ENCODE results near the gene ROR2.

The ROR2 gene

GRCh38 chr9:91843623-91844148, 106.3 kb downstream of the ROR2 start:
- no peak overlapping the region for H3K4me3 ChIP-seq (ENCODE audit: low read depth, low read length)

- H3K4me3 ChIP-seq (ENCODE audit: low read depth, low read length): no peak overlapping the region
Observed at GRCh38 chr9:91843093-91843492, 106.9 kb downstream of the ROR2 start.

- H3K4me3 ChIP-seq (ENCODE audit: low read depth, low read length): no peak overlapping the region
Observed at GRCh38 chr9:91842358-91843049, 107.5 kb downstream of the ROR2 start.

GRCh38 chr9:91841591-91841990, 108.4 kb downstream of the ROR2 start:
- no peak overlapping the region for H3K4me3 ChIP-seq (ENCODE audit: low read depth, low read length)

- no peak overlapping the region for H3K4me3 ChIP-seq (ENCODE audit: low read depth, low read length)
Observed at GRCh38 chr9:91840882-91841281, 109.1 kb downstream of the ROR2 start.

- H3K4me3 ChIP-seq (ENCODE audit: low read depth, low read length): no peak overlapping the region
Observed at GRCh38 chr9:91840469-91840868, 109.6 kb downstream of the ROR2 start.

- H3K4me3 ChIP-seq (ENCODE audit: low read depth, low read length): no peak overlapping the region
Observed at GRCh38 chr9:91839926-91840465, 110.0 kb downstream of the ROR2 start.

- H3K4me3 ChIP-seq (ENCODE audit: low read depth, low read length): no peak overlapping the region
Observed at GRCh38 chr9:91837981-91838731, 111.9 kb downstream of the ROR2 start.

- no peak overlapping the region for H3K4me3 ChIP-seq (ENCODE audit: low read depth, low read length)
Observed at GRCh38 chr9:91836515-91836914, 113.5 kb downstream of the ROR2 start.

- H3K4me3 ChIP-seq (ENCODE audit: low read depth, low read length): no peak overlapping the region
Observed at GRCh38 chr9:91835632-91836031, 114.4 kb downstream of the ROR2 start.

GRCh38 chr9:91835216-91835615, 114.8 kb downstream of the ROR2 start:
- no peak overlapping the region for H3K4me3 ChIP-seq (ENCODE audit: low read depth, low read length)

- no peak overlapping the region for H3K4me3 ChIP-seq (ENCODE audit: low read depth, low read length)
Observed at GRCh38 chr9:91834740-91835139, 115.3 kb downstream of the ROR2 start.

GRCh38 chr9:91833878-91834255, 116.2 kb downstream of the ROR2 start:
- H3K4me3 ChIP-seq (ENCODE audit: low read depth, low read length): no peak overlapping the region

- H3K4me3 ChIP-seq (ENCODE audit: low read depth, low read length): no peak overlapping the region
Observed at GRCh38 chr9:91833096-91833877, 116.7 kb downstream of the ROR2 start.

- H3K4me3 ChIP-seq (ENCODE audit: low read depth, low read length): no peak overlapping the region
Observed at GRCh38 chr9:91832322-91832721, 117.7 kb downstream of the ROR2 start.

GRCh38 chr9:91825866-91826265, 124.2 kb downstream of the ROR2 start:
- no peak overlapping the region for H3K4me3 ChIP-seq (ENCODE audit: low read depth, low read length)

GRCh38 chr9:91825422-91825821, 124.6 kb downstream of the ROR2 start:
- H3K4me3 ChIP-seq (ENCODE audit: low read depth, low read length): no peak overlapping the region

- H3K4me3 ChIP-seq (ENCODE audit: low read depth, low read length): no peak overlapping the region
Observed at GRCh38 chr9:91824601-91825305, 125.3 kb downstream of the ROR2 start.

- no peak overlapping the region for H3K4me3 ChIP-seq (ENCODE audit: low read depth, low read length)
Observed at GRCh38 chr9:91824151-91824550, 125.9 kb downstream of the ROR2 start.
